HG02970 (cell line): Measurements from ENCODE around the gene FBXW12.

ENCODE experiments used
- ATAC-seq: cut with Tn5 transposase; IDR thresholded peaks from one replicate; pipeline ENCODE4 v1.9.1; 2021; ENCODE audit warnings: mild to moderate bottlenecking, moderate library complexity, moderate number of reproducible peaks; ENCODE audit not compliant: unreplicated experiment, low FRiP score

The FBXW12 gene

GRCh38 chr3:48406443-48407431 lies 34.7 kb downstream of the FBXW12 start:
- no peak for ATAC-seq

DNA sequence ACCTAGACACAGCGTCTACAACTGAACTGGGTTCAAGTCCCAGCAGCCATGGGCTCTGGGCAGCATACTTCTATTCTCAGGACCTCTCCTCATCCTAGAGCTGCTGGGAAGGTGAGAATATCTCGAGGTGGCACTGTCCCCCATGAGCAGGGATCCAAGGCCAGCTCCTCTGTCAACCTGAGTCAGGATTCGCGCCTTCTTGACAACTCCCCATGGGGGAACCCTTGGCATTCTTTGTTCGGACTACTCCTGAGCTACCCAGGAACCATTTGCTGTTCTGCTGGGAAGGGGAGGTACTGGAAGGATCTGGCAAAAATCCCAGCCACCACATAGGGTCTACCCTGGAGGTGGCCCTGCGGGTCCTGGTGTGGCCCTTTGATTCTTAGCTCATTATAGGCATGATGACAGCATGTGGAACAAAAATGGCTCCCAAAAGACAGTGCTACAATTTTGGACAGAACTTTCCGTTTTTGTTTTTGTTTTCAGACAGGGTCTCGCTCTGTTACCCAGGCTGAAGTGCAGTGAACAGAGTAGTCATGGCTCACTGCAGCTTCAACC lies 35.6 kb downstream of the FBXW12 start:
- ATAC-seq = no peak

- no peak for ATAC-seq
Measured at GRCh38 chr3:48408823-48409281, 36.8 kb downstream of the FBXW12 start.

- ATAC-seq = no peak
Measured at GRCh38 chr3:48409291-48410201, 37.5 kb downstream of the FBXW12 start.

DNA sequence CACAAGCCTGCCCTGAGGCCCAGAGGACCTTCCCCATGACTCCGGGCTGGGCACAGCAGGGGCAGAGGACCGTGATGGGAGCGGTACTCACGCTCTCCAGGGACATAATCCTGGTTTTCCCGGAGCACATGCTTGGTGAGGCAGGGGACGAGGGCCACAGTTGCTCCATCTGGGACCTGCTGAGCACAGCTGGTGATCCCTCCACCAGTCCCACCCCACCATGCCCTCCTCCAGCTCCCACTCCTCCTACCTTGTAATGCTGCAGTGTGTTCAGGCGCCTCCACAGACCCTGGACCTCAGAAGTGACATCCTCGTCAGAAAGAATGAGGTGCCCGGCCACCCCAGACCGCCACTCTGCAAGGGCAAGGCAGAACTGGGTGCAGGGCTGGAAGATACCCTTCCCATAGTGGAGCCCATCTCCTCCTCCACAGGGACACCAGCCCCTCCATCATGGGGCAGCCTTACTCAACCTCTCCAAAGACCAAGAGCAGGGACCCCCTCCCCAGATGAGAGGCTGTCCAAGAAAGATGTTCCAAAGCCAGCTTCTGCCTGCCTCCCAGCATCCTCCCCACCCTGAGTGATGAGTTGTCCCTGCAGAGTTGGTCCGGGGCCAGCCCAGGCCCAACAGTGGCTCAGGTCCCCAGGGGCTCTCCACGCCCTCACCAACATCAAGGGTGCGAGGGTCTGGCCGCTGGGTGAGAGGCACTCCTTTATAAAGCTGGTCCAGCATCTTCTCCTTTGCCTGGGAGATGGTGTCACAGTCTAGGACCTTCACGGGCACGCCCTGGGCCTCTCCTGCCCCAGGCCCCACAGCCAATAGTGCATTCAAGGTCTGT lies 38.4 kb downstream of the FBXW12 start:
- no peak for ATAC-seq

- no peak for ATAC-seq
Measured at GRCh38 chr3:48411041-48411588, 39.1 kb downstream of the FBXW12 start.

GRCh38 chr3:48411606-48412374 lies 39.8 kb downstream of the FBXW12 start:
- ATAC-seq = no peak

GRCh38 chr3:48412375-48413001 lies 40.5 kb downstream of the FBXW12 start:
- ATAC-seq = no peak

DNA sequence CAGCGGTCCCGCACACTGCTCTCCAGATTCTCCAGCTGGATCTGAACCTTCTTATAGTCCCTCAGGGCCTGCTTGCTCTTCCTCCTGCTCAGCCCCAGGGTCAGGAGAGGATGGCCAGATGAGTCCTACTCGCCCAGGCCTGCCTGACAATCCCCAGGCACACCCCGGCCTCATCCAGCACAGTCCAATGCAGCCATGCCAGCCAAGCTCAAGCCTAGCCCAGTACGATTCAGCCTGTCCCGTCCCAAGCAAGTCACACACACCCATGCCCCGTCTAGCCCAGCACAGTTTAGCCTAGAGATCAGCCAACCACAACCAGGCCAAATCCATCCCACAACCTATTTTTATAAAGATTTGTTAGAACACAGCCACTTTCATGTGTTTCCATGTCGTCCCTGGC lies 41.1 kb downstream of the FBXW12 start:
- no peak for ATAC-seq

GRCh38 chr3:48413611-48414010 lies 41.6 kb downstream of the FBXW12 start:
- no peak for ATAC-seq

DNA sequence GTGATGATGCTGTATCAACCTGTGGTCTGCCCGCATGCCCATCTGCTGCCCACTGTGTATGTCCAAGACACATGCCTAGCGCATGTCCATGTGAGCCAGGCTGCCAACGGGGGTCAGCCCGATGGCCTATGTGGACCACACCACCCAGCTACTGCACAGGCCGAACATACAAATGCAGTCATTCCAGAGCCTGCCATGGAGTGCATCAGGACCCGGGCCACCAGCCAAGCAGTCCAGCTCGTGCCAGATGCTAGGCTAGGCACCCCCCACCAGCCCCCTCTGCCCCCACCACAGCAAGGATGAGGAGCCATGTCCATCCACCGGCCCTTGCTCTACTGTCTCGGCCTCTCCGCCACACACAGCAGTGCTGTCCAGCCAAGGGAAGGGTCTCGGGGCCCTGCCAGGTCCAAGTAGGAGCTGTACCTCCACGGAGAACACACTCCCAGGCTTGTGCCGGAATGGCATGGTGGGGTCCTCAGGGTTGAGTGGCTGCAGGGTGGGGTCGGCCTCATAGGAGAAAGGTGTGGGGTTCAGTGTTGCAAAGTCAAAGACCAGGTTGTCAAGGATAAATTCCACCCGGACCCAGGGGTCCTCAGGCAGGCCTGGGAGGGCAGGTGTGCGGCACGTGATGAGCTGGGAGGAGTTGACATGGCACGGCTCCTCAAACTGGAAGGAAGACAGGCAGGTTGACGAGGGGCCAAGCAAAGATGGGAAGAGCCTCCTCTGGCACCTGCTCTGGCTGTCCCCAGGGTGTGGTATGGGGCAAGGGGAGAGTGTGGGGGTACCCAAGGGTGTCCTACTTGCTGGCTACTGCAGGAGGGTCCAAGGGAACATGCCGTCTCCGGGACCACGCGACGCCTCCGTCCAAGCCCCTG lies 42.6 kb downstream of the FBXW12 start:
- ATAC-seq = no peak

DNA sequence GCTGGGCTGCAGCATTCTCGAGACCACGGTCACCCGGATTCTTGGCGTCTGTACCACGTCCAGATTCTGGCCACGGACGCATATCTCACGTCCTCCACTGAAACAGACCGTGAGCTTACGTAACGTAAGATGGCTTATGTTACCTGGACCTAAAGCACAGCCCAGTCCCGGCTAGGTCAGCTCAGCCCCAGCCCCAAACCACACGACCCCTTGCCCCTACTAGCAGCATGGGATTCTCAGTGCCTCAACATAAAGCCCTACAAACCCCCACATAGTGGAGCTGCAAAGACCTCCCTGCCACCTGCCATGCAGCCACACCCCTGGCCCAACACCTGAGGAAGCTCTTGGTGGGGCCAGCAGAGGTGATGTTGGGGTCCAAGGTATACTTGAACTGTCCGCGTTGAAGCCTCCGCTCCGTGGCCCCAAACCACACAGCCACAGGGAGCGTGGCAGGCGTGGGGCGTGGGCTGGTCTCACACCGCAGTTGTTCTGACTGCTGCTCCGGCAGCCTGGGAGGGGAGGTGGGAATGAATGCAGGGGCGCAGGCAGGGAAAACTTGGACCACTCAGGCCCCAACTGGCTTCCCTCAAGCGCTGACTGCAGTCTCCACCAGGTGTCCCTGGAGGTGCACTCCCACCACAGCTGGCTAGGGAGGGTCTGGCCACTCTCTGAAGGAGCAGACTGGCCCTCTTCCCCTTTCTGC lies 43.4 kb downstream of the FBXW12 start:
- ATAC-seq = no peak

- ATAC-seq = no peak
Measured at GRCh38 chr3:48416091-48416505, 44.1 kb downstream of the FBXW12 start.

DNA sequence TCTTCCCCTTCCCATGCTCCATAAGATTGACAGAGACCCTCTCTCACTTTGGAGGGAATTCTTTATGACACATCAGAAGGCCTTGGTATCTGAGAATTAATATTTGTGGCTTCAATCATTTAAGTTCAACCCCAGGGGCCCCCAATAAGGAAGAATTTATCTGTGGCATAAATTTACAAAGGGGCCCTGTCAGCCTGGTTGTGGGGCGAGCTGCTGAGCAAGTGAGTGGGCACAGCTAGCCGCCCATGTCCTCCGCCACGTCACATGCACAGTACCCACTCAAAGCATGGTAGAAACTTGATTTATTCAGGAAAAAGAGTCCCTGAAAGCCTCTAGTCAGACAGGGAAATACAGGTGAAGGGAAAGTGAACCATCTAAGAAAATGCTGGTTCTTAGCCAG lies 44.5 kb downstream of the FBXW12 start:
- ATAC-seq = no peak

GRCh38 chr3:48417529-48418108 lies 45.6 kb downstream of the FBXW12 start:
- ATAC-seq = no peak

DNA sequence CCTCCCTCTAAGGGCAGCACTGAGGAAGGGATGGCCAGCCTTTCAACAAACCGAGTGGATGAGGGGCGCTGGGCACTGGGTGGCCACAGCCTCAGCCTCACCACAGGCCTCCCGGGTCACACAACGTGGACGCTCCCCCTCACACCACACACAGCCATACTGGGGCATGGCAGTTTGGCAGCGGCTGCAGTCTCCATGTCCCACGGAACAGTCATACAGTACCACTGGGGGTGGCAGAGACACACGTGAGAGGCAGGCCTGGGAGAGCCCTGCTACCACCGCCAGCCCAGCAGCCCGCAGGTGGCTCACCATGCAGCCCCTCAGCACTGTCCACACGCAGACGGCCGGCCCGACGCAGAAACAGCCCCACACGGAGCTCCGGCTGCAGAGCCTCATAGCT lies 46.1 kb downstream of the FBXW12 start:
- ATAC-seq = no peak
